ENCODE data around the gene SLC35F3. TPM values are rescaled to one million over a fixed set of nuclear protein-coding genes. Genes with fewer than 3 reads are reported as not detected.
"Not testable (repeated sequence)": the region's sequence is repeated elsewhere in the genome, so short reads cannot be mapped to it uniquely, and the experiment has no call there.

SLC35F3 gene
- total RNA-seq, 1 donor from 2014 or later, result 2.6 TPM

- no peak overlapping the region for H3K4me3 Mint-ChIP-seq
- no peak overlapping the region for H3K27ac Mint-ChIP-seq (ENCODE audit: unreplicated experiment)
- no peak for DNase-seq (ENCODE audit: low read depth, low spot score)
- H3K27me3 Mint-ChIP-seq (ENCODE audit: low read depth), result no peaks in the 10 kb centered on the region
- H3K4me1 Mint-ChIP-seq, result peaks cover 17% of the 10 kb centered on the region
- peaks cover 4% of the 10 kb centered on the region for H3K36me3 Mint-ChIP-seq (ENCODE audit: low read depth)
- peaks cover 4% of the 10 kb centered on the region for H3K9me3 Mint-ChIP-seq
- TF ChIP-seq CTCF (conservative IDR thresholded peaks at IDR 0.05), result no peak
Measured at GRCh38 chr1:234241941-234242490, 337.5 kb downstream of the SLC35F3 start.

GRCh38 chr1:234243521-234244260 lies 339.2 kb downstream of the SLC35F3 start:
- Mint-ChIP-seq H3K36me3 (ENCODE audit: low read depth) (peaks cover 11% of the 10 kb centered on the region), H3K4me3 (no peak overlapping the region), H3K9me3 (peaks cover 8% of the 10 kb centered on the region), H3K27me3 (ENCODE audit: low read depth) (no peaks in the 10 kb centered on the region), H3K4me1 (peaks cover under 1% of the 10 kb centered on the region), H3K27ac (ENCODE audit: unreplicated experiment) (no peak overlapping the region)
- no peak for DNase-seq (ENCODE audit: low read depth, low spot score)
- TF ChIP-seq CTCF (conservative IDR thresholded peaks at IDR 0.05), result no peak

- no peaks in the 10 kb centered on the region for H3K27me3 Mint-ChIP-seq (ENCODE audit: low read depth)
- H3K27ac Mint-ChIP-seq (ENCODE audit: unreplicated experiment), result no peak overlapping the region
- no peak overlapping the region for H3K4me3 Mint-ChIP-seq
- no peak for TF ChIP-seq CTCF (conservative IDR thresholded peaks at IDR 0.05)
- H3K9me3 Mint-ChIP-seq, result peaks cover 11% of the 10 kb centered on the region
- H3K36me3 Mint-ChIP-seq (ENCODE audit: low read depth), result peaks cover 13% of the 10 kb centered on the region
- no peak for DNase-seq (ENCODE audit: low read depth, low spot score)
- no peaks in the 10 kb centered on the region for H3K4me1 Mint-ChIP-seq
Measured at GRCh38 chr1:234244482-234244881, 340.0 kb downstream of the SLC35F3 start.

GRCh38 chr1:234246638-234247116 lies 342.2 kb downstream of the SLC35F3 start:
- Mint-ChIP-seq H3K4me1 (no peaks in the 10 kb centered on the region), H3K4me3 (no peak overlapping the region), H3K27me3 (ENCODE audit: low read depth) (no peaks in the 10 kb centered on the region), H3K27ac (ENCODE audit: unreplicated experiment) (no peak overlapping the region), H3K36me3 (ENCODE audit: low read depth) (peaks cover 13% of the 10 kb centered on the region), H3K9me3 (peaks cover 11% of the 10 kb centered on the region)
- TF ChIP-seq CTCF (conservative IDR thresholded peaks at IDR 0.05), result no peak
- no peak for DNase-seq (ENCODE audit: low read depth, low spot score)

GRCh38 chr1:234247746-234248145 lies 343.3 kb downstream of the SLC35F3 start:
- H3K27me3 Mint-ChIP-seq (ENCODE audit: low read depth); H3K4me3 Mint-ChIP-seq; DNase-seq (ENCODE audit: low read depth, low spot score); H3K27ac Mint-ChIP-seq (ENCODE audit: unreplicated experiment); H3K4me1 Mint-ChIP-seq: not testable (repeated sequence)
- Mint-ChIP-seq H3K9me3 (peaks cover 11% of the 10 kb centered on the region), H3K36me3 (ENCODE audit: low read depth) (peaks cover 13% of the 10 kb centered on the region)

GRCh38 chr1:234250747-234251146 lies 346.3 kb downstream of the SLC35F3 start:
- Mint-ChIP-seq H3K27ac (ENCODE audit: unreplicated experiment) (no peak overlapping the region), H3K9me3 (peaks cover 11% of the 10 kb centered on the region), H3K4me3 (no peak overlapping the region), H3K36me3 (ENCODE audit: low read depth) (peaks cover 13% of the 10 kb centered on the region), H3K27me3 (ENCODE audit: low read depth) (no peaks in the 10 kb centered on the region), H3K4me1 (no peaks in the 10 kb centered on the region)
- no peak for DNase-seq (ENCODE audit: low read depth, low spot score)
- TF ChIP-seq CTCF (conservative IDR thresholded peaks at IDR 0.05), result no peak

All from neural crest cell (in vitro differentiated cells).